Measurements from ENCODE around the gene DCDC2C.

DCDC2C gene

GRCh38 chr2:3840611-3841155 is 137.3 kb downstream of the DCDC2C start:
- no peak for DNase-seq

- DNase-seq, result no peak
These were observed 144.2 kb downstream of the DCDC2C start for GRCh38 chr2:3847397-3848052.

- no peak for DNase-seq
These were observed 145.4 kb downstream of the DCDC2C start for GRCh38 chr2:3848776-3849175.

DNA sequence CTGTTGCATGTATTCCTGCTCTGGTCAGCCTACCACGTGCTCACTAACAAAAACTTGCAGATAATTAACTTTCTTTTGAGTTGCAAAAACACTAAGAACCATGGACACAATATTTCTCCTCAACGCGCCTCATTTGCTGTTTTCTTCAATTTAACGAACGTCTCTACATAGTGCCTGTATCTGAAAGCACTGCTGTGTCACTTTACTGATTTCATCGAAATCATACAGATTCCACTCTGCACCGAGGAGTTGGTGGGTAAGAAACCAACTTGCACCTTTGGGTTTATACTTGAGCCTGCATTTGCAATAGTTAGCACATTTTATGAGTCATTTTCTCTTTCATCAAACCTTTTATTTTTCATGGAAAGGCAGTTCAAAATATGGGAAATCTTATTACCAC is 145.8 kb downstream of the DCDC2C start:
- no peak for DNase-seq

- no peak for DNase-seq
These were observed 154.2 kb downstream of the DCDC2C start for GRCh38 chr2:3857576-3857975.

DNA sequence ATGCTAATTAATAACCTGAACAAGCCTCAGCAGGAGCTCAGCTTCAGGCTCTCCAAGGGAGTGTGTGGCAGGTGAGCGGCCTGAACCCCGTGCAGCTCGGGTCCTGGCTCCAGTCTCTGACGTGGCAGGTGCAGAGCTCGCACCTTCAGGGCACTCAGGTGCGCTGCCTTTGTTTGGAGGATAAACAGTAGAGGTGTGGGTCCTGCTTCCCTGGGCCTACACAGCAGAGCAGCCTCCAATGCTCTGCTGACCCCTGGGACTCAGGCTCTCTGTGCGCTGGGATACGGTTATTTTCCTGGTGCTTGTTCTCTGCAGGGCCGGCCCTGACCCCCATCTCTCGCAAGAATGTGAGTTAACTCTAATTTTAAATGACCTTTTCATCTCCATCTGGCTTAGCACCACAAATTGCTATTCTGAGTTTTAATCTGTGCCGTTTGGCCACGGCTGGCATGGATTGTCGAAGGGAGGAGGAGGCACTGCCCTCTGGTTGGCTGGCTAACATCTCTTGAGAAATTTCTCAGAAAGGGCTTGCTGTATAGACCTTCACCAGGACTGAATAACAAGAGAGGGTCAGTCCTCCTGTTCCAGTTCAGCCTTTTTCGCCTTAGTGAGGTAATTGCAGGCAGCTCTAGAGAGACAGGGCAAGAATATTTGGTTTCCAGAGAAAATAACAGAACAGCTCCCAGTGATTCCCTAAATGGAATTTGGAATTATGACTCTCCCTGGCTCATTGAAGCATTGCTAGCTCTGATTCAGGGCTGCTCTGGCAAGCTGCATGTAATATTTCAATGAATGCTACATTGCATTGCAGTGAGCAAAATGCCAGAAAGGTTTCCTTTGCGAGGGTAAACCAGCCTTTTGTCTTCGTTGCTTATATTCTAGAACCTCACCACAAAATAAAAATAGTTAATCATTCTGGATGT is 161.8 kb downstream of the DCDC2C start:
- no peak for DNase-seq

DNA sequence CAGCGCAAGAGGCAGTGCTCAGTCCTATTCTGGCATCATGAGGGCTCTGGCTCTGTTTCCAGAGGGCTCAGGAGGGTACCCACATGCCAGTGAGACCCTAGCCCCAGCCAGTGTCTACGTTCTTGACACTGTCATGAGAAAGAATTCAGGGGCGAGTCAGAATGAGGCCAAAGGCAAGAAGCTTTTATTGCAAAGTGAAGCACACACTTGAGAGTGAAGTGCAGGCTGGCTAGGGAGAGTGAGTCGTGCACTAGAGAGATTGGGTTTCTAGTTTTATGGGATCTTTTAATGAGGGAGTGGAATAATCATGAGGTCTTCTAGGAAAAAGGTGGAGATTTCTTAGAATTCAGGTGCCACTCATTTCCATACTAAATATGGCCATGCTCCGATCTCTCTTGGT is 164.1 kb downstream of the DCDC2C start:
- no peak for DNase-seq

DNA sequence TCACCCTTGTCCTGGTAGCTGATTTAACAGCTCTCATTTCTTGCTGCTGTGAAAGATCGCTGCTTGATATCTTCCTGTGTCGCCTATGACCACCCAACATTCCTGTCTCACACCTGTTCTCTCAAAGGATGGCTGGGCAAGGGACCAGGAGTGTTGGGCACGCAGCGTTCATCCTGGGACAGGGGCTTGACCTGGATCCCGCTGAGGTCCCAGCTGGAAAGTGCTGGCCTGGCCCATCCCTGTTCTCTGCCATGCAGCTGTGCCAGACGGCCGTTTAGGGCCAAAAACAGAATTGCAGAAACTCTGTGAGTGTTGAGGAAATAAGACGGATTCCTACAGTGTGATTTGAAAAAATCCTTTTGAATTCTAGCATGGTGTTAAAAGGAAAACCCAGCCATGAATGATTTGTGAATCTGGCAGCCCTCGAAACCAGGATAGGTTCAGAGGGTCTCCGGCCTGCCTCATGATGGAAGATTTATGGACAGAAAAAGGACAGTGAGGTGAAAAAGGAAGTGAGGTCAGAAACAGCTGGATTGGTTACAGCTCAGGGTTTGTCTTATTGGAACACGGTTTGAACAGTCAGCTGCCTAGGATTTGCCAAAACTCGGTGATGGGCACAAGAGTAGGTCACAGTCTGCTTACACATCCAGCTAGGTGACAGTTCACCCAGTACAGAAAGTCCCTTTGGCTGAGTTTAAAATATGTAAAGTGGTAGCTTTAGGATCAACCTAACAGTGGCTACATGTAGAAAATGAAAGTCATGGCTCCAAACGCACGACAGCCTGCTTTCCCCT is 164.8 kb downstream of the DCDC2C start:
- no peak for DNase-seq

GRCh38 chr2:3870222-3870621 is 166.8 kb downstream of the DCDC2C start:
- DNase-seq, result no peak

DNA sequence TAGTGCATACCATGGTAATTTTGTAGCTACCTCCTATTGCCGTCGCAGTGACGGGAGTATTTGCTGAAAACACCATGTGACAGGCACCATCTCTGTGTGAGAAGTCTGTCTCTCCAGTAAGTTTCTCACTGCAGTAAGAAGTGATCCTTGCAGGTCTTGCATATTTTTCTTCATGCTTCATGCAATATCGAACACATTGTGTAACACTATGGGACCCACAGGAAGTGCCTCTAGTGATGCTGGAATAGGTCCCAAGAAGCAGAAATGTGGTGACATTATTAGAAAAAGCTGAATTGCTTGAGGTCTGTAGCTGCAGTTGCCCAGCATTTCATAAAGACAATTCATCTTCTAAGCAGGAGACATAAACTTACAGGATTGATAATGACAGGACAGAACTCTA is 167.6 kb downstream of the DCDC2C start:
- DNase-seq, result no peak

DNA sequence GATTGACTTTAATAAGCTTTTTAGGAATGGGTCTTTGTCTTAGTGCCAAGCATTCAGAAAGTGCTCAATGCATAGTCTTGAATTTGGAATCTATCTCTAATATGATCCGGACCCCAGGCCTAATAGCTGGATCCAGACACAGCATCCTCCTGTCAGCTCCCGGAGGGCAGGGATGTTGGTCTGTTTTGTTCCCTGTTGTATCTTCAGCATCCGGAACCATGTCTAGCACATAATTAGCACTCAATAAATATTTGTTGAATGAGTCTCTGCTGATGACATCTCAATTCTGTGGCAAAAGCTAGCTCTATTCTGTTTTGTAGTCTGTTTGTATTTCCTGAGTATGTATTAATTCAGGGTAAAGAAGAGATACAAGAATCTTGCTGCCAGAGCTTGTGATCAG is 169.1 kb downstream of the DCDC2C start:
- no peak for DNase-seq

DNA sequence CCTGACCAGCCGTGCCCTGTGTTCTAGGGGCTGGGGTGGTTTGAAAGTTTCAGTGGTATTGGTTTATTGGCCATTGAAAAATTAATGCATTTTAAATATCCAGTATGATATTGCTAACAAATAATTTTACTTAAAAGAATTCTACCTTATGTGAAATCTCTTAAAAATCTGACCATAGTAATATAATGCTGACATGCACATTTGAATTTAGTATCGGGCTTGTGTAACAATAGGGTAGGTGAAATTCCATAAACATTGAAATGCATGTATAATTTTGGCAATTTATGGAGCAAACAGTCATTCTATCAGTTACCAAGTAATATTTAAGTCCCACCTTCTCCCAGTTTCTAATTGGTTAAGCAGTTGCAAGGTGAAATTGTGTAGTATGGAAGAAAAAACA is 170.5 kb downstream of the DCDC2C start:
- DNase-seq, result no peak

DNA sequence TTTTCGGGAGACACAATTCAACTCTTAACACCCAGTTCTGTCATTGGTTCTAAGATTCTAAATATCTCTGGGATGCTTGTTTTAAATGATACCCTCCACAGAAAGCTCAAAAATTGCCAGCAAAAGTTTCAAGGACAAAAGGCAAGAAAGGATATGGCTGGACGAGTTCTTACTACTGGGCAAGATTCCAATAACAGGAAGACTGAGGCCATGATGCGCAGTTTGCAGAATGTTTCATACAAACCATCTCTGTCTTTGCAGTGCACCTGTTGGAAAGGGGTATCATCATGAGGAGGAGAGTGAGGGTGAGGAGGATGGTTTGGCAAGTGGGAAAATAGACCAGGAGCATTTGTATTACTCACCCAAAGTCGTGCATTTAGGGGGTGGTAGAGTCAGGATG is 172.8 kb downstream of the DCDC2C start:
- no peak for DNase-seq

GRCh38 chr2:3876685-3877084 is 173.3 kb downstream of the DCDC2C start:
- no peak for DNase-seq

- DNase-seq, result no peak
These were observed 182.6 kb downstream of the DCDC2C start for GRCh38 chr2:3885629-3886628.

- no peak for DNase-seq
These were observed 191.6 kb downstream of the DCDC2C start for GRCh38 chr2:3895021-3895420.
